GM18498 (cell line): ENCODE measurements around the gene CEACAM18.
"Not testable (repeated sequence)": the region's sequence is repeated elsewhere in the genome, so short reads cannot be mapped to it uniquely, and the experiment has no call there.

Experiments used
- ATAC-seq: cut with Tn5 transposase; IDR thresholded peaks from one replicate; pipeline ENCODE4 v1.9.1; 2021; ENCODE audit warnings: mild to moderate bottlenecking, moderate library complexity; ENCODE audit not compliant: unreplicated experiment

Gene CEACAM18

GRCh38 chr19:51478381-51479234 lies at the start of gene CEACAM18:
Gene CEACAM18, plus strand, starts transcription at chr19:51478539.
- no peak for ATAC-seq

DNA sequence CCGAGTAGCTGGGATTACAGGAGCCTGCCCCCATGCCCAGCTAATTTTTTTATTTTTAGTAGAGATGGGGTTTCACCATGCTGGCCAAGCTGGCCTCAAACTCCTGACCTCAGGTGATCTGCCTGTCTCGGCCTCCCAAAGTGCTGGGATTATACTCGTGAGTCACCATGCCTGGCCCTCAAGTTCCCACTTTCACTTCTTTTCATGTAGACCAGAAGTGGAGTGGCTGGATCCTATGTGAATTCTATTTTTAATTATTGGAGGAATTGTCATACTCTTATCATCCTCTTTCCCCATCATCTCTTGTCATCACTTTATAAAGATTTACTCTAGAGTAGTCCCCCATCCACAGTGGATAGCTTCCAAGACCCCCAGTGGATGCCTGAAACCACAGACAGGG lies 48.1 kb upstream of the CEACAM18 start:
- ATAC-seq = no peak

DNA sequence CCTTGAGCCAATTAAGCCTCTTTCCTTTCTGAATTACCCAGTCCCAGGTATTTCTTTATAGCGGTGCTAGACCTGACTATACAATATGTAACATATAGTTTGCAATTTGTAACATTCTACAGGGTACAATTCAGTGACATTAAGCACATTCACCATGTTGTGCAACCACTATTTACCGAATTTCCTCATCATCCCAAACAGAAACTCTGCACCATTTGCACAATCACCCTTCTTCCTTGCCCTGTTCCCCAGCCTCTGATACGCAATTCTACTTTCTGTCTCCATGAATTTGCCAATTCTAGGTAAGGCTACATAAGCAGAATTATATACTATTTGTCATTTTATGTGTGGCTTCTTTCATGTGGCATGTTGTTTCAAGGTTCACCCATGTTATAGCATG lies 47.2 kb upstream of the CEACAM18 start:
- ATAC-seq = no peak

- no peak for ATAC-seq
Observed at GRCh38 chr19:51433043-51433442, 45.3 kb upstream of the CEACAM18 start.

DNA sequence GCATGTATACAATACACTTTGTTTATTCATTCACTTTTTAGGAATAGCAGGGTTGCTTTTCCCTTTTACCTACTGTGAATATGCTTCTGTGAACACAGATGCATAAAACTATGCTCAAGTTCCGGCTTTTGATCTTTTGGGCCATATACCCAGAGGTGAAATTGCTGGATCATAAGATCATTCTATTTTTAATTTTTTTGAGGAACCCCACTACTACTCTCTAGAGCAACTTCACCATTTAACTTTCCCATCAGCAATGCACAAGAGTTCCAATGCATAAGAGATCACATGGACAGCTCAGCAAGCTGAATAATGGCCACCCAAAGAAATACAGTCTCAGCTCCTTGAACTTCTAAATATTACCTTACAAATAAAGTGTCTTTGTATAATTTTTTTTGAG lies 43.9 kb upstream of the CEACAM18 start:
- no peak for ATAC-seq

GRCh38 chr19:51439021-51439465 lies 39.3 kb upstream of the CEACAM18 start:
- ATAC-seq = no peak

GRCh38 chr19:51440052-51440451 lies 38.3 kb upstream of the CEACAM18 start:
- ATAC-seq = no peak

DNA sequence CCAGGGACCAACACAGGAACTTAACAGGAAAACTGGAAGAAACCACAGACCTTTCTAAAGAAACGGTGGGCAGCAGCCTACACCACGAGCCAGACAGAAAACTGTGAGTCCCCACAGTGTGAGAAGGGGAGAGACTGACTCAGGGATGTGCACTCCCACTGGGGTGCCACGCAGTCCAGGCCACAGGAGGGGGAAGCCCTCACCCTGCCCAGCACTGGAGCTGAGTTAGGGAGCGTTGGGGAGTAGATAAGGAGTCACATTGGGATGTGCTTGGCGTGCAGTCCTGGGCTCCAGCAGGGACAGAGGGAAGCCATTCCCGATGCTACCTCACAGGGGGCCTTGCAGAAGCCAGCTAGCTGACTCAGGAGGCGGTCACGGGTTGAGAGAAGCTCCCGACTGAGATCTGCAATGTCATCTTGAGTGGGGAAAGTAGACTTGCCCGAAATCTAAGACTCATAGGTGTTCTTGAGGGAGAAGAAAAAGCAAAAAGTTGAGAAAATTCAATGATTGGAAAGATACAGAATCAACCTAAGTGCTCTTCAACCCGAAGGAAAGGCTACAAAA lies 37.4 kb upstream of the CEACAM18 start:
- ATAC-seq = no peak

DNA sequence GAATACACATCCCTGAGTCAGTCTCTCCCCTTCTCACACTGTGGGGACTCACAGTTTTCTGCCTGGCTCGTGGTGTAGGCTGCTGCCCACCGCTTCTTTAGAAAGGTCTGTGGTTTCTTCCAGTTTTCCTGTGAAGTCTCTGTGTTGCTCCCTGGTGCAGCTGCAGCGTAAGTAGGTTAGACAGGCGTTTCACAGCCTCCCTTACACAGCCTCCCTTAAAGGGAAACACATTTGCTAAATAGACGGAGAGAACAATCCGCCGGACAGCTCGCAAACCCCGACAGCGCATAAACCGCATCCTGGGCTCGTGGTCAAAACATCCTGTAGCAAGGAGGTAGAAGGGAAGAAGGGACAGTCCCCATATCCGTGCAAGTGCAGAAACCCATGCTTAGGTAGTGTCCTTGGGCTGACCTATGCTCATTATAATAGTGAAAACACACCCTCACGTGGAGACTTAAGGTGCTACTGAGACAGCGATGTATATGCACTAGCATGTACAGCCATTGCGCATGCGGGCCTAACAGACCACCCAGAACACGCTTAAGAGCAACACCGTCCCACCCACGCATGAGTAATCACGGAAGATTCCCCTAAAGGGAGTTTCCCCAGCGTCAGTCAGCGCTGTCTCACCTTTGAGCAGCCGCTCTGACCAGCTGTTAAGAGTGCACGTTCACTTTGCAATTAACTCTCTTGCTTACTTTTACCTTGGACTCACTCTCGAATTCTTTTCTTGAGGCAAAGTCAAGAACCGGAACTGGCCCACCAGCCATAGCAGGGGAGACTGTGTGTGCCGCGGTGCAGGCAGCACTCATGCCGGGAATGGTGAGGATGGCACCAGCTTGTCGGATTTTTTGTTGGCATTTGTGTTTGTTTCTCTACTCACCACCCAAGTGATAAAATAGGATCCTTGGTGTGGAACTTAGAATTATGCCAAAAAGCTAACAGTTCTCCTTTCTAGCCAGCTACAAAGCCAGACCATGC lies 36.6 kb upstream of the CEACAM18 start:
- peak; percentile 96 for ATAC-seq

- not testable (repeated sequence) for ATAC-seq
Observed at GRCh38 chr19:51447510-51447909, 30.8 kb upstream of the CEACAM18 start.

DNA sequence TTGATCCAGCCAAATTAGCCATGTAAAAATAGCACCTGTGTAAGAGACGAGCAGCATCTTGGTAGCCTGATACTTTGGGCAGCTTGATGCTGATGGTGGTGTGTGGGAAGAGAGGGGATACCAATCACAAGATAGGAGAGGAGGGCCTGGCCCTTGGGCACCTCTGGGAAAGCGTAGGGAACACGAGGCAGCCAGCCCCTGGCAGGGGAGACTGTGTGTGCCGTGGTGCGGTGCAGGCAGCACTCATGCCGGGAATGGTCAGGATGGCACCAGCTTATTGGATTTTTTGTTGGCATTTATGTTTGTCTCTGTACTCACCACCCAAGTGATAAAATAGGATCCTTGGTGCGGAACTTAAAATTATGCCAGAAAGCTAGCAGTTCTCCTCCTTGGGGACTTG lies 30.3 kb upstream of the CEACAM18 start:
- no peak for ATAC-seq

- ATAC-seq = no peak
Observed at GRCh38 chr19:51448411-51449016, 29.8 kb upstream of the CEACAM18 start.

DNA sequence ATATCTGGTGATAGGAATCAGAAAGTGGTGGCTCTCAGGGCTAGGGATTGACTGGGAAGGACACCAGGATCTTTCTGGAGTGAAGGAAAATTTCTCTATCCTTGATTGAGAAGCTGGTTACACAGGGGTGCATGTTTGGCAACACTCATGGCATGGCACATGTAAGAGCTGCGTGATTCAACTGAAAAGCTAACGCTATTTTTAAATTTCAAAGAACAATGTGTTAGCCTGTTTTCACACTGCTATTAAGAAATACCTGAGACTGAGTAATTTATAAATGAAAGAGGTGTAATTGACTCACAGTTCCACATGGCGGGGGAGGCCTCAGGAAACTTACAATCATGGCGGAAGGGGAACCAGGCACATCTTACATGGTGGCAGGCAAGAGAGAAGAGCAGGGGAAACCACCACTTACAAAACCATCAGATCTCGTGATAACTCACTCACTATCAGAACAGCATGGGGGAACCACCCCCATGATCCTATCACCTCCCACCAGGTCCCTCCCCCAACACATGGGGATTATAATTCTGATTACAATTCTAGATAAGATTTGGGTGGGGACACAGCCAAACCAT lies 27.5 kb upstream of the CEACAM18 start:
- no peak for ATAC-seq

DNA sequence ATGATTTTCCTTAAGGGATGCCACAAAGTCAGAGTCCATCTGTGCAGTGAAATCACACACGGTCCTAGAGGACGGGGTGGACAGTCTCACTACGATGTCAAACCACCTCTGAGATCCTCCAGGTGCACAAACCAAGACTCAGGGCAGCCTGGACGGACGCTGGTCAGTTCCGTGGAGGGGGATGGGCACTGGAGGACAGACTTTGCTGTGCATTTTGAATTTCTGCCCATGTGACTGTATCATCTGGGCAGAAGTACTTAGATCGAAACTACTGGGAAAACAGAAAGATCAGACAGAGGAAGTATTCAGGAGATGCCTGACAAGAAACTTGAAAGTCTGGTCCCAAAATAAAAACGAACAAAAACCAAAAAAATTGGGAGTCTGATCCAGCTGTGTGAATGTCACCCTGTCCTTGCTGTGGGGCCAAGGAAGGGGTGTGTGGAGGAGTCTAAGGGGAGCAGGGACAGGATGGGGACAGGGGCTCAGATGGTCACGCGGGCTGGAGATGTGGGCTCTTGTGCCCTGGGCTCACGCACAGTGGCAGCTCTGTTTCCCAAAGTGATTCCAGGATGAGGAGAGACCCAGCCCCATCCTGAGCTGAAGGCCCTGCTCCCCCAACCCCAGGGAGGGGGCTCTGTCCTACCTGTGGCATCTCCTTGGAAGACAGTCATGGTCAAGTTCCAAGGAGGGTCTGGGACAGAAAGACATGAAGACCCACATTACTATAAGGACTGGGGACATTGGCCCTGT lies 21.6 kb upstream of the CEACAM18 start:
- no peak for ATAC-seq

GRCh38 chr19:51457351-51458013 lies 20.9 kb upstream of the CEACAM18 start:
- no peak for ATAC-seq

- ATAC-seq = no peak
Observed at GRCh38 chr19:51458051-51458645, 20.2 kb upstream of the CEACAM18 start, which contains the start of gene SIGLEC8. Gene SIGLEC8, minus strand, starts transcription at chr19:51458454. Its CDS starts 67 bp downstream, at chr19:51458387.

- ATAC-seq = no peak
Observed at GRCh38 chr19:51458899-51459505, 19.3 kb upstream of the CEACAM18 start.
